HG03520 (cell line): ENCODE results near the gene PIEZO2.

Experiments
- ATAC-seq: cut with Tn5 transposase; IDR thresholded peaks from one replicate; pipeline ENCODE4 v1.9.1; 2021; ENCODE audit warnings: mild to moderate bottlenecking, moderate library complexity; ENCODE audit not compliant: unreplicated experiment

The PIEZO2 gene

GRCh38 chr18:10752382-10752781 lies 397.0 kb downstream of the PIEZO2 start:
- no peak for ATAC-seq

GRCh38 chr18:10751653-10752052 lies 397.7 kb downstream of the PIEZO2 start:
- ATAC-seq, result no peak

- no peak for ATAC-seq
These were observed 399.0 kb downstream of the PIEZO2 start for GRCh38 chr18:10750191-10751035.

- no peak for ATAC-seq
These were observed 400.7 kb downstream of the PIEZO2 start for GRCh38 chr18:10748641-10749040.

- ATAC-seq, result no peak
These were observed 403.4 kb downstream of the PIEZO2 start for GRCh38 chr18:10745971-10746370.

GRCh38 chr18:10745219-10745618 lies 404.1 kb downstream of the PIEZO2 start:
- no peak for ATAC-seq

- no peak for ATAC-seq
These were observed 405.6 kb downstream of the PIEZO2 start for GRCh38 chr18:10743766-10744165.

GRCh38 chr18:10739152-10739551 lies 410.2 kb downstream of the PIEZO2 start:
- no peak for ATAC-seq

- no peak for ATAC-seq
These were observed 412.4 kb downstream of the PIEZO2 start for GRCh38 chr18:10736984-10737383.

- ATAC-seq, result no peak
These were observed 416.4 kb downstream of the PIEZO2 start for GRCh38 chr18:10732990-10733389.

- ATAC-seq, result no peak
These were observed 421.9 kb downstream of the PIEZO2 start for GRCh38 chr18:10727477-10727876.

- ATAC-seq, result no peak
These were observed 422.9 kb downstream of the PIEZO2 start for GRCh38 chr18:10726198-10727068.

- no peak for ATAC-seq
These were observed 424.7 kb downstream of the PIEZO2 start for GRCh38 chr18:10724666-10725065.

- no peak for ATAC-seq
These were observed 425.9 kb downstream of the PIEZO2 start for GRCh38 chr18:10723496-10723895.

- ATAC-seq, result no peak
These were observed 430.6 kb downstream of the PIEZO2 start for GRCh38 chr18:10718809-10719208.

- no peak for ATAC-seq
These were observed 433.6 kb downstream of the PIEZO2 start for GRCh38 chr18:10715791-10716190.

- no peak for ATAC-seq
These were observed 436.0 kb downstream of the PIEZO2 start for GRCh38 chr18:10713409-10713808.

- ATAC-seq, result no peak
These were observed 442.1 kb downstream of the PIEZO2 start for GRCh38 chr18:10707294-10707693.

- no peak for ATAC-seq
These were observed 443.6 kb downstream of the PIEZO2 start for GRCh38 chr18:10705786-10706185.

GRCh38 chr18:10705291-10705690 lies 444.1 kb downstream of the PIEZO2 start:
- ATAC-seq, result no peak

GRCh38 chr18:10702206-10702605 lies 447.2 kb downstream of the PIEZO2 start:
- ATAC-seq, result no peak

- ATAC-seq, result no peak
These were observed 459.0 kb downstream of the PIEZO2 start for GRCh38 chr18:10690366-10690765.
